BE2C (cell line): ENCODE results near the gene BBS12.

Experiments
- DNase-seq: peaks from one replicate; pipeline ENCODE4 v3.0.0-alpha.2; 2020
- H3K27me3 ChIP-seq: fragments of 250-450 bp; sonication (Bioruptor Pico); 2 replicates; pipeline ENCODE4 v1.5.1; 2020; ENCODE audit warnings: mild to moderate bottlenecking
- H3K36me3 ChIP-seq: fragments of 250-450 bp; sonication (Bioruptor Pico); 2 replicates; pipeline ENCODE4 v1.5.1; 2020; ENCODE audit warnings: mild to moderate bottlenecking
- H3K4me1 ChIP-seq: fragments of 250-450 bp; sonication (Bioruptor Pico); 2 replicates; pipeline ENCODE4 v1.5.1; 2020
- H3K4me3 ChIP-seq: 2 replicates; pipeline ENCODE4 v1.5.1; 2011; ENCODE audit warnings: low read depth, low read length
- H3K9me3 ChIP-seq: fragments of 250-450 bp; sonication (Bioruptor Pico); 2 replicates; pipeline ENCODE4 v1.5.1; 2020
- TF ChIP-seq, protein P1 (sequence below): IDR thresholded peaks from 2 replicates; pipeline ENCODE4 v1.5.1; 2012; ENCODE audit warnings: mild to moderate bottlenecking, low read depth, low read length

BBS12 gene

DNA sequence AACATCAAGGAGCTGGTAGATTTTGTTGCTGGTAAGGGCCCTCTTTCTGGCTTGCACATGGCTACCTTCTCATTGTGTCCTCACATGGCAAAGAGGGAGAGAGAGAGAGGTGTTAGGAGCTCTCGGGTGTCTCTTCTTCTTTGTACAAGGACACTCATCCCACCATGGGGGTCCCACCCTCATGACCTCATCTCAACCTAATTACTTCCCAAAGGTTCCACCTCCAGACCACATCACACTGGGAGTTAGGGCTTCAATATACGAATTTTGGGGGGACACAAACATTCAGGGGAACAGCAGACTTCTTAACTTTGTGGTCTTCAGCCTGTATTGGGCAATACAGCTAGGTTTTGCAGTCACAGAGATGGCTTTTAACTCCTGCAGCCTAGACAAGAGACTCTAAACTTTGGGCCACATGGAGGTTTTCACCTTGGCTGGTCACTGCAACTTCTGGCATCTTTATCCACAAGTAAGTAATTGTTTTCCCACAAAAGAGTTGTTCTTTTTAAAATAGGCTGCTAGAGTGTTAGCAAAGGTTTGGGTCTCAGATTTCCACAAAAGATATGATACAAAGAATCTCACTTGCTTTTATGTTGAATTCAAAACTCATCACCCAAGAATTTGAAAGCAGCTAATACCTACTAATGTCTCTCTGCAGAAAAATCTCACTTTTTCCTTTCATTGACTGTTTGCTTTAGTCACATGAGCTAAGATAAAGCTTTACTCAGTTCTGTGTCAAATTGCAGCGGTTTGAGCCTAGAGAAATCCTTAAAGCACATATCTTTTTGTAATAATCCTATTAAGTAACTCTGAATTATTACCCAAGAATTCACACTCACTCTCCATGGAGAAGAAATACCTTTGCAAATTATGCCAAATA, 39.6 kb upstream of the BBS12 start:
- TF ChIP-seq, protein P1, sequence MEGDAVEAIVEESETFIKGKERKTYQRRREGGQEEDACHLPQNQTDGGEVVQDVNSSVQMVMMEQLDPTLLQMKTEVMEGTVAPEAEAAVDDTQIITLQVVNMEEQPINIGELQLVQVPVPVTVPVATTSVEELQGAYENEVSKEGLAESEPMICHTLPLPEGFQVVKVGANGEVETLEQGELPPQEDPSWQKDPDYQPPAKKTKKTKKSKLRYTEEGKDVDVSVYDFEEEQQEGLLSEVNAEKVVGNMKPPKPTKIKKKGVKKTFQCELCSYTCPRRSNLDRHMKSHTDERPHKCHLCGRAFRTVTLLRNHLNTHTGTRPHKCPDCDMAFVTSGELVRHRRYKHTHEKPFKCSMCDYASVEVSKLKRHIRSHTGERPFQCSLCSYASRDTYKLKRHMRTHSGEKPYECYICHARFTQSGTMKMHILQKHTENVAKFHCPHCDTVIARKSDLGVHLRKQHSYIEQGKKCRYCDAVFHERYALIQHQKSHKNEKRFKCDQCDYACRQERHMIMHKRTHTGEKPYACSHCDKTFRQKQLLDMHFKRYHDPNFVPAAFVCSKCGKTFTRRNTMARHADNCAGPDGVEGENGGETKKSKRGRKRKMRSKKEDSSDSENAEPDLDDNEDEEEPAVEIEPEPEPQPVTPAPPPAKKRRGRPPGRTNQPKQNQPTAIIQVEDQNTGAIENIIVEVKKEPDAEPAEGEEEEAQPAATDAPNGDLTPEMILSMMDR = no peak
- Histone ChIP-seq H3K27me3 (peaks cover 9% of the 10 kb centered on the region), H3K9me3 (no peaks in the 10 kb centered on the region), H3K4me3 (no peak overlapping the region), H3K36me3 (no peaks in the 10 kb centered on the region), H3K4me1 (no peaks in the 10 kb centered on the region)
- DNase-seq = no peak

DNA sequence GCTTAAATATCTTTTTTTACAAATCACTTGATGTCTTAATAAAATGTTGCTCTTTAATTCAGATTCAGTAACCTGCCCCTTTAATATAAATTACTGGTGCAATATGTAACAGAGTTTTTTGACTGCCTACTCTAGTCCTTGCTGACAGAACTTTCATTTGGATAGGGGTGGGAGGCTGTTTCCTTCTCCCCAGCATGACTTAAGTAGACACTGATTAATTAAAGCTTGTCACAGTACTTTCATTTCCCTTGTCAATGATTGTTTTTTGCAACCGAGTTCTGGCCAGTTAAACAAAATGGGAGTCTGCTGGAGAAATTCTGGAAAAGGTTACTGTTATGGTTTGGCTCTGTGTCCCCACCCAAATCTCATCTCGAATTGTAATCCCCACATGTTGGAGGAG, 37.3 kb upstream of the BBS12 start:
- H3K27me3 ChIP-seq = peaks cover 9% of the 10 kb centered on the region
- DNase-seq = no peak
- TF ChIP-seq, protein P1 = no peak
- no peaks in the 10 kb centered on the region for H3K9me3 ChIP-seq
- no peaks in the 10 kb centered on the region for H3K4me1 ChIP-seq
- no peak overlapping the region for H3K4me3 ChIP-seq
- H3K36me3 ChIP-seq = no peaks in the 10 kb centered on the region

DNA sequence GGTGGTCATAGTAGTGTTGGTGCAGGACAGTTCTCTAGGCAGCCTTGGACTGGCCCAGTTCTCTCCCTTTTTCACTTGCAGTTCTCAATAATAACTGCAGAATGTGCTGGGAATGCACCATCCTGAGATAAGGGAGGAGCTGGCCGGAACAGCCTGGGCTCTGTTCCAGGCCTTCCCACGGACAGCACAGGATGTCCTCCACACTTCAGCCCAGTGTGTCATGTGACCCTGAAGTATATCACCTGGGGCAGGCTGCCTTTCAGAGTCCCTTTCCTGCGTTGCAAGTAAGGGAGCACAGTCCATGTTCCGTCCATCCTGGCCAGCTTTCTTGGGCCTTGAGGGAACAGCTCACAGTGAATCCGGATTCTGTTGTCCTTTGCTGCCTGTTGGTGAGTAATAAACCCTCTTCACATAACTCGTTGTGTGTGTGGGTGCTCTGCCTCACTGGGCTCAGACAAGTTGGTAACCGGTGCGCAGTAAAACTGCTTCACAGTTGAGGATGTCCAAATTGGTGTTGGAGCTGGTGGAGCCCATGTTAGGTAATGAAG, 32.3 kb upstream of the BBS12 start:
- peak; percentile 17 for DNase-seq
- no peaks in the 10 kb centered on the region for H3K4me1 ChIP-seq
- no peaks in the 10 kb centered on the region for H3K9me3 ChIP-seq
- no peak overlapping the region for H3K4me3 ChIP-seq
- TF ChIP-seq, protein P1 = no peak
- H3K27me3 ChIP-seq = no peaks in the 10 kb centered on the region; the same call in 1 of the 2 replicates
- H3K36me3 ChIP-seq = no peaks in the 10 kb centered on the region

DNA sequence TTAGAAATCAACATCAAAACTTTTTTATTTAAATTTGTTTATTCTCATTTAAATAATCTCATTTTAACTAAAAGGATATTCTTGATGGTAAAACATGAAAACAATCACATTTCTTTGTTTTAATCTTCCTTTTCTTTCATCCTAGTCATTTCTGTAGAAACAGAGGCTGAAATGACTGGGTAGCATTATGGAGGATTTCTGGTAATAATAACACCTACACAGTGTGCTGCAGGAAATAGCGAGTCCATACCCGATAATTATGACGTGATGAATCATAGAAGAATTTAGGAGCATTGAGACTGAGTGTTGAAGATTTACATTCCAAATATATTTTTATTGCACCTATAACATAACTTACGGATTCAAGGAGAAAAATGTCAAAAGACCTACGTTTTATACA, 31.4 kb upstream of the BBS12 start:
- no peaks in the 10 kb centered on the region for H3K4me1 ChIP-seq
- no peak for DNase-seq
- H3K9me3 ChIP-seq = no peaks in the 10 kb centered on the region
- TF ChIP-seq, protein P1 = no peak
- no peaks in the 10 kb centered on the region for H3K27me3 ChIP-seq
- no peaks in the 10 kb centered on the region for H3K36me3 ChIP-seq
- no peak overlapping the region for H3K4me3 ChIP-seq

DNA sequence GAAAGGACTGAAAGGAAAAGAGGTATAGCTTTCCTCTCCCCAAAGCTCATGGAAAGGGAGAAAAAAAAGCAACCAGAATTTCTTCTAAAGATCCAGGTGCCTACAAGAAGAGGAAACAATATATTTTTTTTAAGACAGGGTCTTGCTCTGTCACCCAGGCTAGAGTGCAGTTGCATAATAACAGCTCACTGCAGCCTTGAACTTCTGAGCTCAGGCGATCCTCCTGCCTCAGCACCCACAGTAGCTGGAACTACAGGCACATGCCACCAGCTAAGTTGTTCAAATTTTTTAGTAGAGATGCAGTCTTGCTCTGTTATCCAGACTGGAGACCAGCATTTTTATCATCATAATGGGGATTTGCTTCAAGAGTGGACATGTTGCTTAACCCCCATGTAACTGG, 30.5 kb upstream of the BBS12 start:
- Histone ChIP-seq H3K4me1 (no peaks in the 10 kb centered on the region), H3K36me3 (no peaks in the 10 kb centered on the region), H3K9me3 (no peaks in the 10 kb centered on the region), H3K4me3 (no peak overlapping the region), H3K27me3 (no peaks in the 10 kb centered on the region)
- no peak for DNase-seq
- TF ChIP-seq, protein P1 = no peak

DNA sequence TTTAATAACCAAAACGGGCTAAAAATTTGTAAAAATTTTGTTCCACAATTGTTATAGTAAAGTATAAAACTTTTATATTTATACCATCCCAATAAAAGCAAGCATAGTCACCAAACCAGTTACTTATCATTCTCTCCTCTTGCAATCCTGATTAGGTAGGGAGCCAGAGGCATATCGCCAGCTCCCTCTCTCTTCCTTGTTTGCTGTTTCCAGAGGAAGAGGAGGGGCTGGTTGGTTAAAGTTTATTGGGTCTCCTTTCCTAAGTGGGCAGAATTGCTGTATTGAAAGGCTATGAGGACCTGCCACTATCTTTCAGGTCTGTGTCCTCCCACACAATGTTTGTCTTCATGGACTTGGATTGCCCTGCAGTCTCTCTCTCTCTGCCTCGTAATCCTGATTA, 29.6 kb upstream of the BBS12 start:
- no peak for DNase-seq
- TF ChIP-seq, protein P1 = no peak
- Histone ChIP-seq H3K36me3 (no peaks in the 10 kb centered on the region), H3K27me3 (no peaks in the 10 kb centered on the region; the same call in 1 of the 2 replicates), H3K9me3 (no peaks in the 10 kb centered on the region), H3K4me1 (no peaks in the 10 kb centered on the region), H3K4me3 (no peak overlapping the region)
